NB4 (cell line): ENCODE data around the gene SNRK.

Experiments
- CTCF ChIP-seq: IDR thresholded peaks from one replicate; pipeline ENCODE4 v1.5.1; 2012; ENCODE audit warnings: low read depth, low read length
- MAX ChIP-seq: IDR thresholded peaks from 2 replicates; pipeline ENCODE4 v1.6.1; 2011; ENCODE audit warnings: low read depth, low read length
- MYC ChIP-seq: IDR thresholded peaks from 2 replicates; pipeline ENCODE4 v1.6.1; 2011; ENCODE audit warnings: low read depth, low read length
- POLR2A ChIP-seq: IDR thresholded peaks from 2 replicates; pipeline ENCODE4 v1.6.1; 2011; ENCODE audit warnings: mild to moderate bottlenecking; ENCODE audit not compliant: insufficient read length; ENCODE audit errors: extremely low read depth

- no peak for TF ChIP-seq CTCF
- TF ChIP-seq MYC = no peak
- no peak for TF ChIP-seq POLR2A
- TF ChIP-seq MAX = no peak
Measured at GRCh38 chr3:43262194-43262593, 24.1 kb upstream of the SNRK start.
